Retinal pigment epithelial cell (primary cell): ENCODE data around the gene CDKN2AIP.
"Not testable (repeated sequence)": the region's sequence is repeated elsewhere in the genome, so short reads cannot be mapped to it uniquely, and the experiment has no call there.

Experiments
- DNase-seq: peaks from one replicate; pipeline ENCODE4 v3.0.0-alpha.2; 2010; ENCODE audit warnings: low read depth
- H3K4me3 ChIP-seq: 2 replicates; pipeline ENCODE4 v1.5.1; 2011; ENCODE audit warnings: mild to moderate bottlenecking, low read length, control low read depth, moderate library complexity
- CTCF ChIP-seq: conservative IDR thresholded peaks from 2 replicates; pipeline ENCODE4 v1.5.1; 2011; ENCODE audit warnings: low read depth, low read length, control low read depth, inconsistent platforms

Gene CDKN2AIP

GRCh38 chr4:183478123-183478522, 33.7 kb downstream of the CDKN2AIP start:
- DNase-seq: no peak
- no peak overlapping the region for H3K4me3 ChIP-seq
- TF ChIP-seq CTCF: no peak

GRCh38 chr4:183478926-183479325, 34.5 kb downstream of the CDKN2AIP start:
- TF ChIP-seq CTCF: no peak
- DNase-seq: no peak
- no peak overlapping the region for H3K4me3 ChIP-seq

GRCh38 chr4:183482515-183483095, 38.2 kb downstream of the CDKN2AIP start:
- not testable (repeated sequence) for DNase-seq, H3K4me3 ChIP-seq

GRCh38 chr4:183483997-183484396, 39.6 kb downstream of the CDKN2AIP start:
- DNase-seq: no peak
- H3K4me3 ChIP-seq: no peak overlapping the region
- TF ChIP-seq CTCF: no peak

- H3K4me3 ChIP-seq: no peak overlapping the region
- no peak for DNase-seq
- no peak for TF ChIP-seq CTCF
Measured at GRCh38 chr4:183485411-183486160, 41.1 kb downstream of the CDKN2AIP start.

GRCh38 chr4:183492791-183493222, 48.4 kb downstream of the CDKN2AIP start:
- no peak overlapping the region for H3K4me3 ChIP-seq
- TF ChIP-seq CTCF: no peak
- no peak for DNase-seq

- H3K4me3 ChIP-seq: no peak overlapping the region
- TF ChIP-seq CTCF: no peak
- DNase-seq: no peak
Measured at GRCh38 chr4:183493246-183493645, 48.8 kb downstream of the CDKN2AIP start.
